ENCODE measurements around the gene TMEM238L. TPM values are rescaled to one million over a fixed set of nuclear protein-coding genes. Genes with fewer than 3 reads are reported as not detected.
A peak's percentile ranks its signal among the peaks of the same experiment; 100 is the strongest.

TMEM238L gene
- total and polyA plus RNA-seq, 7 experiments from 2014 or later, result not detected

GRCh38 chr17:10806545-10807262 is 2.8 kb upstream of the TMEM238L start:
- Histone ChIP-seq H3K27me3 (ENCODE audit: control insufficient read depth in 2 of 2, insufficient read depth in 2 of 2, low read length in 2 of 2) (no peaks in the 10 kb centered on the region), H3K4me1 (ENCODE audit: control insufficient read depth in 2 of 2, insufficient read depth in 2 of 2, low read length in 2 of 2) (no peaks in the 10 kb centered on the region), H3K9me3 (ENCODE audit: control insufficient read depth in 2 of 3, low read length in 3 of 3) (no peaks in the 10 kb centered on the region), H3K27ac (ENCODE audit: low read depth, low read length) (no peak overlapping the region), H3K36me3 (ENCODE audit: control insufficient read depth in 2 of 3, insufficient read depth in 3 of 3, low read length in 3 of 3) (no peaks in the 10 kb centered on the region), H3K4me3 (ENCODE audit: low read length) (no peak overlapping the region)
- H3K4me1 Mint-ChIP-seq, result no peaks in the 10 kb centered on the region
- H3K36me3 Mint-ChIP-seq, result peaks cover 0 to 3% (median 0%) of the 10 kb centered on the region in 5 donors
- ChIA-PET CTCF (no interaction called here), POLR2A (no interaction called here)
- H3K9me3 Mint-ChIP-seq, result no peaks in the 10 kb centered on the region
- no peak overlapping the region for H3K4me3 Mint-ChIP-seq
- intact Hi-C loops (cut with micrococcal nuclease), result no loop called here
- no peak for DNase-seq
- peak overlapping the region in 1 of 9 donors; percentile 32 for H3K27ac Mint-ChIP-seq
- no peak for ATAC-seq
- H3K27me3 Mint-ChIP-seq, result peaks cover 0 to 3% (median 0%) of the 10 kb centered on the region in 5 donors

GRCh38 chr17:10805911-10806310 is 2.0 kb upstream of the TMEM238L start:
- Histone ChIP-seq H3K4me3 (ENCODE audit: low read length) (no peak overlapping the region), H3K9me3 (ENCODE audit: control insufficient read depth in 2 of 3, low read length in 3 of 3) (no peaks in the 10 kb centered on the region), H3K36me3 (ENCODE audit: control insufficient read depth in 2 of 3, insufficient read depth in 3 of 3, low read length in 3 of 3) (no peaks in the 10 kb centered on the region), H3K4me1 (ENCODE audit: control insufficient read depth in 2 of 2, insufficient read depth in 2 of 2, low read length in 2 of 2) (no peaks in the 10 kb centered on the region), H3K27ac (ENCODE audit: low read depth, low read length) (no peak overlapping the region), H3K27me3 (ENCODE audit: control insufficient read depth in 2 of 2, insufficient read depth in 2 of 2, low read length in 2 of 2) (no peaks in the 10 kb centered on the region)
- H3K27me3 Mint-ChIP-seq, result peaks cover 0 to 3% (median 0%) of the 10 kb centered on the region in 5 donors
- no peak overlapping the region for H3K4me3 Mint-ChIP-seq
- no peaks in the 10 kb centered on the region for H3K9me3 Mint-ChIP-seq
- H3K36me3 Mint-ChIP-seq, result peaks cover 0 to 3% (median 0%) of the 10 kb centered on the region in 5 donors
- no peak overlapping the region for H3K27ac Mint-ChIP-seq
- intact Hi-C loops (cut with micrococcal nuclease), result no loop called here
- POLR2A ChIA-PET, result no interaction called here
- DNase-seq, result no peak
- CTCF ChIA-PET, result no interaction called here
- no peaks in the 10 kb centered on the region for H3K4me1 Mint-ChIP-seq
- ATAC-seq, result no peak

GRCh38 chr17:10804546-10804945 is 647 bp upstream of the TMEM238L start:
- ATAC-seq (no peak), DNase-seq (no peak)
- no peaks in the 10 kb centered on the region for H3K36me3 ChIP-seq (ENCODE audit: control insufficient read depth in 2 of 3, insufficient read depth in 3 of 3, low read length in 3 of 3)
- H3K4me3 ChIP-seq (ENCODE audit: low read length), result no peak overlapping the region
- H3K9me3 ChIP-seq (ENCODE audit: control insufficient read depth in 2 of 3, low read length in 3 of 3), result no peaks in the 10 kb centered on the region
- H3K27ac ChIP-seq (ENCODE audit: low read depth, low read length), result no peak overlapping the region
- intact Hi-C loops (cut with micrococcal nuclease), result no loop called here
- Mint-ChIP-seq H3K27ac (no peak overlapping the region), H3K9me3 (no peaks in the 10 kb centered on the region), H3K36me3 (peaks cover 0 to 3% (median 0%) of the 10 kb centered on the region in 5 donors), H3K27me3 (peaks cover 0 to 3% (median 0%) of the 10 kb centered on the region in 5 donors), H3K4me1 (no peaks in the 10 kb centered on the region), H3K4me3 (no peak overlapping the region)
- POLR2A ChIA-PET, result no interaction called here
- no peaks in the 10 kb centered on the region for H3K27me3 ChIP-seq (ENCODE audit: control insufficient read depth in 2 of 2, insufficient read depth in 2 of 2, low read length in 2 of 2)
- CTCF ChIA-PET, result no interaction called here
- H3K4me1 ChIP-seq (ENCODE audit: control insufficient read depth in 2 of 2, insufficient read depth in 2 of 2, low read length in 2 of 2), result no peaks in the 10 kb centered on the region

GRCh38 chr17:10803350-10803749 is 549 bp downstream of the TMEM238L start:
- Mint-ChIP-seq H3K27ac (no peak overlapping the region), H3K4me3 (no peak overlapping the region), H3K27me3 (peaks cover 0 to 3% (median 0%) of the 10 kb centered on the region in 5 donors), H3K9me3 (no peaks in the 10 kb centered on the region), H3K36me3 (peaks cover 0 to 3% (median 0%) of the 10 kb centered on the region in 5 donors), H3K4me1 (no peaks in the 10 kb centered on the region)
- H3K9me3 ChIP-seq (ENCODE audit: control insufficient read depth in 2 of 3, low read length in 3 of 3), result no peaks in the 10 kb centered on the region
- H3K4me1 ChIP-seq (ENCODE audit: control insufficient read depth in 2 of 2, insufficient read depth in 2 of 2, low read length in 2 of 2), result no peaks in the 10 kb centered on the region
- DNase-seq, result no peak
- ATAC-seq, result no peak
- ChIA-PET CTCF (no interaction called here), POLR2A (no interaction called here)
- H3K27ac ChIP-seq (ENCODE audit: low read depth, low read length), result no peak overlapping the region
- intact Hi-C loops (cut with micrococcal nuclease), result no loop called here
- no peak overlapping the region for H3K4me3 ChIP-seq (ENCODE audit: low read length)
- no peaks in the 10 kb centered on the region for H3K27me3 ChIP-seq (ENCODE audit: control insufficient read depth in 2 of 2, insufficient read depth in 2 of 2, low read length in 2 of 2)
- H3K36me3 ChIP-seq (ENCODE audit: control insufficient read depth in 2 of 3, insufficient read depth in 3 of 3, low read length in 3 of 3), result no peaks in the 10 kb centered on the region

GRCh38 chr17:10802496-10803284 is 1.2 kb downstream of the TMEM238L start:
- no peaks in the 10 kb centered on the region for H3K4me1 Mint-ChIP-seq
- CTCF ChIA-PET, result no interaction called here
- Histone ChIP-seq H3K27me3 (ENCODE audit: control insufficient read depth in 2 of 2, insufficient read depth in 2 of 2, low read length in 2 of 2) (no peaks in the 10 kb centered on the region), H3K27ac (ENCODE audit: low read depth, low read length) (no peak overlapping the region), H3K4me1 (ENCODE audit: control insufficient read depth in 2 of 2, insufficient read depth in 2 of 2, low read length in 2 of 2) (no peaks in the 10 kb centered on the region), H3K9me3 (ENCODE audit: control insufficient read depth in 2 of 3, low read length in 3 of 3) (no peaks in the 10 kb centered on the region), H3K4me3 (ENCODE audit: low read length) (no peak overlapping the region), H3K36me3 (ENCODE audit: control insufficient read depth in 2 of 3, insufficient read depth in 3 of 3, low read length in 3 of 3) (no peaks in the 10 kb centered on the region)
- H3K27ac Mint-ChIP-seq, result no peak overlapping the region
- peaks cover 0 to 3% (median 0%) of the 10 kb centered on the region in 5 donors for H3K27me3 Mint-ChIP-seq
- POLR2A ChIA-PET, result no interaction called here
- no peak for DNase-seq
- no peaks in the 10 kb centered on the region for H3K9me3 Mint-ChIP-seq
- no peak for ATAC-seq
- peaks cover 0 to 3% (median 0%) of the 10 kb centered on the region in 5 donors for H3K36me3 Mint-ChIP-seq
- no peak overlapping the region for H3K4me3 Mint-ChIP-seq
- intact Hi-C loops (cut with micrococcal nuclease), result no loop called here

GRCh38 chr17:10799407-10799806 is 4.5 kb downstream of the TMEM238L start:
- no peaks in the 10 kb centered on the region for H3K4me1 Mint-ChIP-seq
- H3K4me3 Mint-ChIP-seq, result no peak overlapping the region
- Histone ChIP-seq H3K27me3 (ENCODE audit: control insufficient read depth in 2 of 2, insufficient read depth in 2 of 2, low read length in 2 of 2) (no peaks in the 10 kb centered on the region), H3K4me1 (ENCODE audit: control insufficient read depth in 2 of 2, insufficient read depth in 2 of 2, low read length in 2 of 2) (no peaks in the 10 kb centered on the region), H3K36me3 (ENCODE audit: control insufficient read depth in 2 of 3, insufficient read depth in 3 of 3, low read length in 3 of 3) (no peaks in the 10 kb centered on the region), H3K27ac (ENCODE audit: low read depth, low read length) (no peak overlapping the region), H3K9me3 (ENCODE audit: control insufficient read depth in 2 of 3, low read length in 3 of 3) (no peaks in the 10 kb centered on the region), H3K4me3 (ENCODE audit: low read length) (no peak overlapping the region)
- H3K9me3 Mint-ChIP-seq, result no peaks in the 10 kb centered on the region
- ChIA-PET POLR2A (interaction anchor here (0.6 kb wide), 1 partner anchor 145 kb away, joined by 3 read pairs; no protein-coding TSS in a partner anchor), CTCF (interaction anchor here (0.6 kb wide), 1 partner anchor 182 kb away, joined by 3 read pairs; no protein-coding TSS in a partner anchor)
- intact Hi-C loops (cut with micrococcal nuclease), result no loop called here
- no peaks in the 10 kb centered on the region for H3K36me3 Mint-ChIP-seq
- no peak for DNase-seq
- H3K27me3 Mint-ChIP-seq, result no peaks in the 10 kb centered on the region
- H3K27ac Mint-ChIP-seq, result peak overlapping the region in 1 of 9 donors; percentile 39
- no peak for ATAC-seq

Measured in naive thymus-derived CD4-positive, alpha-beta T cell (primary cell).